Pons (tissue), 1 donor: ENCODE data around the gene STPG1.

Source experiments
- DNase-seq: peaks from one replicate; pipeline ENCODE4 v3.0.0-alpha.2; 2016; ENCODE audit warnings: low spot score

The STPG1 gene

DNA sequence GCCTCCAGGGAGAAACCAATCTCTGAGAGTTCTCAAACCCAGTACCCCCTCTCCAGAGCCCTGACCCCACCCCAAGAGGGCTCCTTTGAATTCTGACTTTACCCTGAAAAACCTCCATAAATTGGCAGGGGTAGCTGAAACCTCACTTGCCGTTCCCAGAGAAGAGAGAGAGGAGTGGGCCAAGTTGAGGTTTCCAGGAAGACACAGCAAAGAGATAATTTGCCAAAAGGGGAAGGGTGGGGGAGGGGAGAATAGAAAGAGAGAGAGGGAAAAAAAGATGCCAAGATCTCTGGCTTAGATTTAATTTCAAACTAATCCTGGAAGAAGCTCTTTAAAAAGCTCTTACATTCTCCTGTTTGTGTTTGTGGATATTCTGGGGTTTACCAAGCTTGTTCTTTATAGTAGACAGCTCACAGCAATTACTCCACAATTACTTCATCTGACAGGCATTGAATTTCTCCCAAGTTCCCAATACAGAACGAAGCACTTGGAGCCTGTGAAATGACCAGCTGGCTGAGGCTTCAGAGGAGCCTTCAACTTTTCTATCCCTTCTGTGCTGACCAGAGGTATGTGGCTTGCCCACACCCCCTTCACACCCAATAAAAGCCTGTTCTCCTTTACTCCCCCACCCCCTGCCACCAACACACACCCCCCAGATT is 95.5 kb downstream of the STPG1 start:
- peak; percentile 45 for DNase-seq

DNA sequence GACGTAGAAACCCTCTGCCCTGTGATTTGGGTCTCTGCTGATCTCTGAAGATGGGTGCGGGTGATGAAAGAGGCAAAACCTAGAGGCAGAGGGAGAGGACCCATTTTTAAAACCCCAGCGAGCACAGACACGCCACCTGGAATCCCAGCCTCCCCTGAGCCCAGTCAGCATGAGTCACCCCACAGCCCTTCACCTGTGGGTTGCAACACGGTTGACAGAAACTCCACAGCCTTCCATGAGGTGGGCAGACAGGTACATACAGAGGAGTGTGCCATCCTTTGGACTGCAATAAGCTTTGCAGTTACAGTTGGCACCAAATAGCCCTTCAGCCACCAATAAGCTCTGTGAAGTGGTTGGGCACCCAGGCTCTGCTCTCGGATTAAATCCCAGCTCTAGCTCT is 96.5 kb downstream of the STPG1 start:
- no peak for DNase-seq

DNA sequence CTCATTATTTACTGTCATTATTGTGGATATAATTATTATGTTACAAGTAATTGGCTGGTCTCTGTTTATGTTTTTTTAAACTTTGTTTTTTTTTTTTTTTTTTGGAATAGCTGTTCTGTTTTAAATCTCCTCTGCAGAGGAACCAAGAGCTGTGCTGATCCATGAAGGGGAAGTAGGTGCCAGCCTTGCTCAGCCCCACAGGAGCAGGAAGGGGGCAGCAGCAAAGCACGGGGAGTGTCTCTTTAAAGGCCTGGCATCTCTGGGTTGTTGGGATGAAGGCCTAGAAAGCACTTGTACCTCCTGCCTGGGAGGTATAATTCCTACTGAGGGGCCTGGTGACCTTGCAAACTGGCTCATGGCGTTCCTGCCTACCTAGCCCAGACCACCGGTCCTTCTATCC is 96.9 kb downstream of the STPG1 start:
- DNase-seq, result no peak

DNA sequence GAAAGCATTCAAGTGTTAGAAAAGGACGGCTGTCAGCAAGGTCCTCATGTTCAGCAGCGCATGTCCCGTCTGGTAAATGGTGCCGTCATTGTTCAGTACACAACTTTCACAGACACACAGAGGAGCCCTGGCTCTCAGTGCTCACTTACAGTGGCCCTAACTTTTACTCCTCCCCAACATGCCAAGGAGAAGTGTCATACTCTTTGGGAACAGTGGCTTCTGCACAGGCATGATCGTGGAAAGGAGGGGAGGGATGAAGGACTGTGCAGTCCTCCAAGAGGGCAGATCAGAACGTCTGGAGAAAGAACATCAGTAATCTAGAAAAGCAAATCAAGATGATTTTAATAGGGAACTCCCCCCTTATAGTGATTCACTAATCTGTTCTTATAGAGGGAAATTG is 98.2 kb downstream of the STPG1 start:
- no peak for DNase-seq

- DNase-seq, result peak; percentile 24
Measured at GRCh38 chr1:24311741-24312140, 101.8 kb downstream of the STPG1 start.

DNA sequence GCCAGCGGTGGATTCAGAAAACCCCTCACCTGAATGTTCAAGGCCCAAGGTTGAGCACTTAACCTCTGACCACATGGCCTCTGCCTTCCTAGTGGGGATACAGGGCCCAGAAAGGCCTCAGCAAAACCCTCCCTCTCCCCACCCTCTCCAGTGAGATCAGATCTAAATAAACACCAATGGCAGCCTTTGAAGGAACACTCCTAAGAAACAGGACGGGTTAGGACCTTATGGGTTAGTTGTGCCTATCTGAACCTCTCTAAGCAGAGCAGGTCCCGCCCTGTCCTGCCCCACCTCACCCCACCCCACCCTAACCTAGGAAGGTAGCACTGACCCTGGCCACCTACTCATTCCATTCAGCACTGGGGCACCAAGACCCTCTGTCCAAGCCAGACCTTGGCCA is 102.3 kb downstream of the STPG1 start:
- DNase-seq, result no peak

DNA sequence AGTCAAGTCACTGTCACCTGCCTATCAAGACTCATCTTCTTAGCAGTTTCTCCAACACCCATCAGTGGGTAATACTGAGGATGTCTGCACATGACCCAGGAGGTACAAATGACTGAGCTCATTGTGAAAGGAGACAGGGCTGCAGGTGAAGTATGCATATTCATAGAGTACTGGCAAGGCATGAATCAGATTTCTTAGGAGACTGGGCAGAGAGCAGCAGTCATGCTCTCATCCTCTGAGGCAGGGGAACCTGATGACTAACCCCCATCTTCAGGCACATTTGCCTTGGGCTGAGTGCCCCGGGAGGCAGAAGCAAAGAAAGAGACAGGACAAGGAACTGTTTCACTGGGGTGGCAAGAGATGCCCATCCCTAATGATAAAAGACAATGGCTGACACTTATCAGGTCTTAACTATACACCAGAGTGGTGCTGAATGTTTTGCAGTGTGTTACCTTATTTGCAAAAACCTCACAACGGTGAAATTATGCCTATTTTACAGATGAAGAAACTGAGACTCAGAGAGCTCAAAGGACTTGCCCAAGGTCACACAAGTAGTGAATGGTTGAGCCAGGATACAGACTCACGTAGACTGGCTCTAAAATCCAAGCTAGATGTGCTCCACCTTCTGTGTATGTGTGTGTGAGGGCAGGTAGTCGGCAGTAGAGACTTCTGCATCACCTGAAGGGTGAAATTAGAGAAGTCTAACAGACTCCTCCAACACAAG is 103.7 kb downstream of the STPG1 start:
- DNase-seq, result no peak

- no peak for DNase-seq
Measured at GRCh38 chr1:24308365-24309015, 105.1 kb downstream of the STPG1 start.
